HG03064 (cell line): ENCODE measurements around the gene SLC5A9.
"Not testable (repeated sequence)": the region's sequence is repeated elsewhere in the genome, so short reads cannot be mapped to it uniquely, and the experiment has no call there.

Experiments
- ATAC-seq: cut with Tn5 transposase; IDR thresholded peaks from one replicate; pipeline ENCODE4 v1.9.1; 2021; ENCODE audit warnings: low read depth; ENCODE audit not compliant: unreplicated experiment

Gene SLC5A9

DNA sequence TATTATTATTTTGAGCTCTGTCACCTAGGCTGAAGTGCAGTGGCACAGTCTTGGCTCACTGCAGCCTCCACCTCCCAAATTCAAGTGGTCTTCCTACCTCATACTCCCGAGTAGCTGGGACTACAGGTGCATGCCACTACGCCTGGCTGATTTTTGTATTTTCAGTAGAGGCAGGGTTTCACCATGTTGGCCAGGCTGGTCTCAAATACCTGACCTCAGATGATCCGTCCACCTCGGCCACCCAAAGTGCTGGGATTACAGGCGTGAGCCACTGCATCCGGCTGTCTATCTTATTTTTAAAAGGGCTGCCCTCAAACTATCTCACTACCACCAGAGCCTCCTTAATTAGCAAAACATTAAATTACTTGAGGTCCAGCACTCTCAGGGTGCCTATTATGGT is 71.6 kb downstream of the SLC5A9 start:
- ATAC-seq: not testable (repeated sequence)

DNA sequence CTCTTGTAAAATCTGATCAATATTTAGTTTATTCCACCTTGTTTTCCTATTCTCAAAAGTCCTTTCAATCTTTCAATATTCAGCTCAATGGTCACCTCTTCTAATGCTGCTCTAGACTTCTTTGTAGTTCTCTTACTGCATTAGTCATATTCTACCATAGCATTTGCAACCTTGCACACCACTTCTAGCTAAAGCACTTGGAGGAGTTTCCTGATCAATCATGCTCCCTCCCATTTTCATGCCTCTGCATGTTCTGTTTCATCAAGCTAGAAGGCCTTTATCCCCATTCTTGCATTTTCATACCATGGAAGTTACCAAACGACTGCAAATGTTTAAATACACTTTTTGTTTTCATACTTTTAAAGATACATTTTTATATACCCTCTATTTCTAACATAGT is 72.1 kb downstream of the SLC5A9 start:
- ATAC-seq: no peak
